Right ventricle myocardium inferior (tissue), 1 donor: ENCODE data around the gene PLXDC2. TPM values are rescaled to one million over a fixed set of nuclear protein-coding genes. Genes with fewer than 3 reads are reported as not detected.
A peak's percentile ranks its signal among the peaks of the same experiment; 100 is the strongest.
"Not testable (repeated sequence)": the region's sequence is repeated elsewhere in the genome, so short reads cannot be mapped to it uniquely, and the experiment has no call there.

Source experiments
- ATAC-seq: fragments of 200-7000 bp; cut with Tn5 transposase; one replicate; pipeline ENCODE4 v1.9.1; 2020; ENCODE audit warnings: mild to moderate bottlenecking, moderate library complexity
- DNase-seq: peaks from one replicate; pipeline ENCODE4 v3.0.0; 2021; ENCODE audit errors: missing footprints
- intact Hi-C: fragments of 100-400 bp; cut with DNase I; formaldehyde crosslinking; loops from one replicate; pipeline ENCODE4 v1.11.0; 2022
- long read RNA-seq: library from polyadenylated mRNA; unstranded; transcript quantifications from one replicate; pipeline ENCODE4 v2.0.0, GENCODE V29; 2021
- total RNA-seq: library from RNA; stranded (reverse); fragmentation: NEBNext Ultra II Directional; extraction: Animal tissue kit (Norgen Biotek cat#: 25700); gene quantifications from one replicate; pipeline ENCODE4 v1.2.1, GENCODE V29; 2021
- donor health status: DM: no; HTN: yes; CAD: no; lungs with severe emphysema.

PLXDC2 gene
- 13.1 TPM for total RNA-seq
- long read RNA-seq, full-length matches to known transcripts = 1 of 1 reads
- long read RNA-seq, partial matches to known transcripts = 0 of 1 reads
- long read RNA-seq, other reads (novel, unspliced or antisense) = 0 of 1 reads

DNA sequence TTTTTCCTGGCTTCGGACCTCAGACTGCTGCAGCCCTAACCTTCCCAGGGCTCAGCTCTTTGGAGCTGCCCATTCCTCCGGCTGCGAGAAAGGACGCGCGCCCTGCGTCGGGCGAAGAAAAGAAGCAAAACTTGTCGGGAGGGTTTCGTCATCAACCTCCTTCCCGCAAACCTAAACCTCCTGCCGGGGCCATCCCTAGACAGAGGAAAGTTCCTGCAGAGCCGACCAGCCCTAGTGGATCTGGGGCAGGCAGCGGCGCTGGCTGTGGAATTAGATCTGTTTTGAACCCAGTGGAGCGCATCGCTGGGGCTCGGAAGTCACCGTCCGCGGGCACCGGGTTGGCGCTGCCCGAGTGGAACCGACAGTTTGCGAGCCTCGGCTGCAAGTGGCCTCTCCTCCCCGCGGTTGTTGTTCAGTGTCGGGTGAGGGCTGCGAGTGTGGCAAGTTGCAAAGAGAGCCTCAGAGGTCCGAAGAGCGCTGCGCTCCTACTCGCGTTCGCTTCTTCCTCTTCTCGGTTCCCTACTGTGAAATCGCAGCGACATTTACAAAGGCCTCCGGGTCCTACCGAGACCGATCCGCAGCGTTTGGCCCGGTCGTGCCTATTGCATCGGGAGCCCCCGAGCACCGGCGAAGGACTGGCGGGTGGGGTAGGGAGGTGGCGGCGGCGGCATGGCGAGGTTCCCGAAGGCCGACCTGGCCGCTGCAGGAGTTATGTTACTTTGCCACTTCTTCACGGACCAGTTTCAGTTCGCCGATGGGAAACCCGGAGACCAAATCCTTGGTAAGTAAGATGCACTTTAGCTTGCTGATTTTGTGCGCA lies at the start of gene PLXDC2:
Gene PLXDC2, plus strand, starts transcription at position 22 of the 820 bp plus-strand sequence.
- ATAC-seq = peak; percentile 56
- intact Hi-C loops = loop anchor here (5.0 to 10.0 kb wide), 6 partner anchors 131 to 951 kb away; no protein-coding TSS in a partner anchor
- DNase-seq = peak; percentile 87

DNA sequence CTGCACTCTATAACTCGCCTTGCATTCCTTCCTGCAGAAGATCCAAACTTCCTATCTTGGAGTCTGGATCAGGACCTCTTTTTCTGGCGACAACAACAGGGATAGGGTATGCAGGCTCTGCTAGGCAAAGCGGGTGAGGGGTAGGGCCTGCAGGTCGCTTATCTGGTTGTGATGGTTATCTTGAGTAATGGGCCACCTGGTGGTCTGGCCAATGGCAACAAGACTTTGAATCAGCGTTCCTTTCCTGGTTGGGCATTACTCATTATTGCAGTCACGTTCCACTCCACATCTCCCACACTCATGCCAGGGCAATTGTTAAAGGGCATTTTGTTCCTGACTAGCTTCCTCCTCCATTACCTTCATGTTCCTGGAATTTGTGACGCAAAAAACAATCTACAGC lies 48.4 kb upstream of the PLXDC2 start:
- intact Hi-C loops = no loop called here

GRCh38 chr10:19769826-19770225 lies 46.4 kb upstream of the PLXDC2 start:
- intact Hi-C loops, ATAC-seq: not testable (repeated sequence)

More for the DNA sequence above, 48.4 kb upstream of the PLXDC2 start:
- DNase-seq (no peak), ATAC-seq (no peak)

DNA sequence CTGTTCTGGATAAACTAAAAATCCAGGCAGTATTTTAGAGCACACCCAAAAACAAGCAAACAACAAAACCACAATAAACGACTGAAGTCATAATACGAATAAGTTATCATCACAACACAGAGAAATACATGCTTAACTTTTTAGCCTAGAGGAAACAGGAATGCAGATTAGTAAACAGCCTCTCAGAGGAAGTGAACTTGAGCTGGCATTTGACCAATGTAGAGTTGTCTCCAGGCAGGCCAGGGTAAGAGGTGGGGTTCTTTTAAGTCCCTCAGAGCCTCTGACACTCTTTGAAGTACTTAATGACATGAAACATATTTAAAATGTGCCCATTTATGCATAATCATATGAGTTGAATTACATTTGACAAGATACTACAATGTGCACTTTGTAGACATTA lies 43.3 kb upstream of the PLXDC2 start:
- DNase-seq = no peak
- intact Hi-C loops = no loop called here
- ATAC-seq = no peak

More at GRCh38 chr10:19769826-19770225, 46.4 kb upstream of the PLXDC2 start:
- not testable (repeated sequence) for DNase-seq

- DNase-seq (no peak), ATAC-seq (no peak)
- intact Hi-C loops = no loop called here
These were observed 40.9 kb upstream of the PLXDC2 start for GRCh38 chr10:19775296-19775695.

GRCh38 chr10:19777806-19778205 lies 38.4 kb upstream of the PLXDC2 start:
- no peak for ATAC-seq
- intact Hi-C loops = no loop called here
- DNase-seq = no peak

DNA sequence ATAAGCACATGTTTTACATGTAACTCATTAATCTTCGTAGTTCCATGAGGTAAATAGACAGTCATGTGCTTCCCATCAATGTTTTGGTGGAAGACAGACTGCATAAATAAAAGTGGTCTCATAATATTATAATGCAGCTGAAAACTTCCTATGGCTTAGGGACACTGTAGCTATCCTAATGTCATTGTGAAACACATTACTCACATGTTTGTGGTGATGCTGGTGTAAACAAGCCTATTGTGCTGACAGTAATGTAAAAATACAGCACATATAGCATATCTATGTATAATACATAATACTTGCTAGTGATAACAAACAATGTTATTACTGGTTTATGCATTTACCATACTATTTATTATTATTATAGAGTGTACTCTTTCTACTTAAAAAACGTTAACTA lies 37.2 kb upstream of the PLXDC2 start:
- intact Hi-C loops = no loop called here
- DNase-seq (no peak), ATAC-seq (no peak)

- ATAC-seq = no peak
- intact Hi-C loops = no loop called here
- no peak for DNase-seq
These were observed 33.7 kb upstream of the PLXDC2 start for GRCh38 chr10:19782430-19783089.

DNA sequence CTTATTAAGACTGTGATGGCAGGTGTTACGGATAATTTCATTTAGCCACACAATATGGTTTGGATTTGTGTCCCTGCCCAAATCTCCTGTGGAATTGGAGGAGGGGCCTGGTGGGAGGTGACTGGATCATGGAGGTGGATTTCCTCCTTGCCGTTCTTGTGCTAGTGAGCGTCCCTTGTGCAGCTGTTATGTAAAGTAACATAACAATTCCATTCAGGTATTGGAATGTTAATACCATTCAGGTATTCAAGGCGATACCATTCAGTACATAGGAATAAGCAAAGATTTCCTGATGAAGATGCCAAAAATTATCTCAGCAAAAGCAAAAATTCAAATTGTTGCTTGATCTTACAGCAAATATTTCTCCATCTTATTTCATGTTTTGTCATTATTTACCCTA lies 32.5 kb upstream of the PLXDC2 start:
- ATAC-seq = no peak
- no peak for DNase-seq
- intact Hi-C loops = no loop called here

- ATAC-seq (no peak), DNase-seq (no peak)
- intact Hi-C loops = no loop called here
These were observed 30.9 kb upstream of the PLXDC2 start for GRCh38 chr10:19785366-19785765.

- intact Hi-C loops = no loop called here
- ATAC-seq (no peak), DNase-seq (no peak)
These were observed 28.1 kb upstream of the PLXDC2 start for GRCh38 chr10:19788075-19788686.

DNA sequence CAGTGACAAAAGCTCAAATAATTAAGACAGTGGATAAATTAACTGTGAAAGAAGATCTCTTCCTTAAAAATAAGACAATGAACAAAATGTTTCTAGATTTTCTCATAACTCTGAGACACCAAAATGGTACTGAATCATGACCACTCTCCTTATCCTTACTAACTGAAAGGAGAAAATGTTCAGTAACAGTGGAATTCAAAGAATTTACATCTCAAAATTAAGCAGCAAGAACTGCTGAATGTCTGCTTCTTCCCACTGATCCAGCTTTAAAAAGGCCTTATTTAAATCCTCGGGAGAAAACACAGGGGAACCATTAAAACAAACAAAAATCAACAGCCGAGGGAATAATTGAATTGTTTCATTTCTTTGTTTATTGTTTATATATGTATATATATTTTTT lies 27.3 kb upstream of the PLXDC2 start:
- intact Hi-C loops = no loop called here
- no peak for ATAC-seq
- DNase-seq = no peak

GRCh38 chr10:19789607-19790006 lies 26.6 kb upstream of the PLXDC2 start:
- no peak for DNase-seq
- no peak for ATAC-seq
- intact Hi-C loops = no loop called here

GRCh38 chr10:19791032-19791431 lies 25.2 kb upstream of the PLXDC2 start:
- ATAC-seq (no peak), DNase-seq (no peak)
- intact Hi-C loops = no loop called here

GRCh38 chr10:19795684-19796083 lies 20.5 kb upstream of the PLXDC2 start:
- intact Hi-C loops = no loop called here
- DNase-seq = no peak
- ATAC-seq = no peak

DNA sequence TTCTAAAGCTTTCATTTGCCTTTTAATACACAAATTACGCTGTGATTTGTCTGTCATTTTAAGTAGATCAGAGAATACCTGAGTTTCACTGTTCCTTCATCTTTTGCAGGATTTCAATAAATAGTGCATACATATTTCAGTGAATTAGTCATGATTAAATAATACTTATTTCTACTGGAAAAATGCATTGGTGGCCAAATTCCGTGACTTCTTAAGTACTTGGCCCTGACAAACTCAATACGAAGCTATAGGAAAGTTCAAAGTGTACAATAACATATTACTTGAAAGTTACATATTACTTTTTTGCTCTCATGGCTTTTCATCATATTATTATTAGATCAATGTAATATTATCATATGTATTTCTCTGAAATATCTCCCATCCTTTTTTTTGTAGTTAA lies 16.1 kb upstream of the PLXDC2 start:
- no peak for ATAC-seq

DNA sequence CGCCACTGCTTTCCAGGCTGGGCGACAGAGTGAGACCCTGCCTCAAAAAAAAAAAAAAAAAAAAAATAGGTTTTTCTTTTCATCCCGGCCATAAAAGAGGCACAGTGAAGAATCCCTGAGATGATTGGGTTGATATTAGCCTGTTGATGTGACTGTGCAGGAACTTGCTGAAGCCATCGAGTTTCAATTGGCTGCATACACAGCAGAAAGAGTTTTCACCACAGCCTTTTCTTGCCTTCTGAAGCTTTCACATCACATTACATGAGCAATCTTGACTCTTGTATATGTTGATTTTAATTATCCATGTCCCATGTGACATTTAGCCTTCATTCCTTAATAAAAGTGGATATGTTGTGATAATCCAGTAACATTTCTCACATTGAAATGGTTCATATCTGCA lies 14.9 kb upstream of the PLXDC2 start:
- DNase-seq = no peak
- ATAC-seq = no peak
- intact Hi-C loops = no loop called here

More for the DNA sequence above, 16.1 kb upstream of the PLXDC2 start:
- no peak for DNase-seq
- intact Hi-C loops = no loop called here

- DNase-seq (no peak), ATAC-seq (no peak)
- intact Hi-C loops = no loop called here
These were observed 12.6 kb upstream of the PLXDC2 start for GRCh38 chr10:19803676-19804075.

GRCh38 chr10:19809481-19809880 lies 6.8 kb upstream of the PLXDC2 start:
- DNase-seq = no peak
- no peak for ATAC-seq
- intact Hi-C loops = no loop called here
